ENCODE results near the gene KIAA0930.
"Not testable (repeated sequence)": the region's sequence is repeated elsewhere in the genome, so short reads cannot be mapped to it uniquely, and the experiment has no call there.

KIAA0930 gene

DNA sequence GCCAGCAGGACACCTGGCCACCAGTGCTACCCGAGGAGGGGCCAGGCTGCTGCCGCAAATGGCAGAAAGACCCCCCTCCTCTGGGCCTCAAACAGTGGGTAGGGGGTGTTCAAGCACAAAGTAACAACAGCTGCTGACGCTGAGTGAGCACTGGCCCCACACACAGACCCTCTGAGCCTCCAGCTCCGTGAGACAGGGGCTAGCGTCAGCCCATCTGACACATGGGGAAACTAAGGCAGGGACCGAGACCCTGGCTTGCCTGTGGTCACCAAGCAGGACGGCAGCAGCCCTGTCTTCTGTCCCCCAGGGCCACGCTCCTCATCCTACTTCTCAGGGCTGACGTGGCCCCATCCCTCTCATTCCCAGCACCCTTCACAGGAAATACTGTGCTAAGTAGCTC is 40.5 kb downstream of the KIAA0930 start:
- no peak for DNase-seq

GRCh38 chr22:45199723-45200122 is 41.0 kb downstream of the KIAA0930 start:
- no peak for DNase-seq

- DNase-seq: no peak
Measured at GRCh38 chr22:45198463-45198795, 42.3 kb downstream of the KIAA0930 start.

GRCh38 chr22:45197606-45198462 is 42.9 kb downstream of the KIAA0930 start:
- no peak for DNase-seq

GRCh38 chr22:45196926-45197605 is 43.6 kb downstream of the KIAA0930 start:
- DNase-seq: no peak

DNA sequence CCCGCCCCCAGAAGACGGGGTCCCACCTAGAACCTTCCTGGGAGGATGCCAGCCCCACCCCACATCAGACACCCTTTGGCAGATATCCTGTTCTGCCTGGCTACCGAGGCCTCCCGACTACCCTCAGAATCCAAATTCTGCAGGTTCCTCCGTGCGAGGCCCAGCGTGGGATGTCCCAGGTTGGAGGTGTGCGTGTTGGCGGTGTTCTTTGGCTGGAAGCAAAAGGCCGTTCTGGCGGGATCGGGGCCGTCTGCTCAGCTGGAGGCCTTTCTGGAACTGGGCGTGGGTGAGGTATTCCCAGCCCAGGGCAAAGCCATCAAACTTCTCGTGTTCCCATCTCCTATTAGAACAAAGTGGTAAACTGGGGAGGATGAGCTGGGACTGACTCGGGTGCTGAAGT is 44.4 kb downstream of the KIAA0930 start:
- DNase-seq: no peak

- DNase-seq: no peak
Measured at GRCh38 chr22:45195616-45196015, 45.1 kb downstream of the KIAA0930 start.

- DNase-seq: no peak
Measured at GRCh38 chr22:45194686-45195085, 46.0 kb downstream of the KIAA0930 start.

GRCh38 chr22:45192701-45193187 is 48.0 kb downstream of the KIAA0930 start:
- no peak for DNase-seq

DNA sequence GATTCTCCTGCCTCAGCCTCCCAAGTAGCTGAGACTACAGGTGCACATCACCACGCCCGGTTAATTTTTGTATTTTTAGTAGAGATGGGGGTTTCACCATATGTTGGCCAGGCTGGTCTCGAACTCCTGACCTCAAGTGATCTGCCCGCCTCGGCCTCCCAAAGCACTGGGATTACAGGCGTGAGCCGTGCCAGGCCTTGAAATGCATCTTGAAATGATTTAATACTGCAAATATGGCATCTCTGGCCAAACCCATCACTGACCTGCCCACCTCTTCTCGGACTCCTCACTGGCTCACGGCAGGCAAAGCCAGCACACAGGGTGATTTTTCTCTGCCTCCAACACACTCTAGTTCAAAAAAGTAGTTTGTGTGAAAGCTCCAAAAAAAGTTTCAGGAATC is 48.9 kb downstream of the KIAA0930 start:
- DNase-seq: not testable (repeated sequence)

DNA sequence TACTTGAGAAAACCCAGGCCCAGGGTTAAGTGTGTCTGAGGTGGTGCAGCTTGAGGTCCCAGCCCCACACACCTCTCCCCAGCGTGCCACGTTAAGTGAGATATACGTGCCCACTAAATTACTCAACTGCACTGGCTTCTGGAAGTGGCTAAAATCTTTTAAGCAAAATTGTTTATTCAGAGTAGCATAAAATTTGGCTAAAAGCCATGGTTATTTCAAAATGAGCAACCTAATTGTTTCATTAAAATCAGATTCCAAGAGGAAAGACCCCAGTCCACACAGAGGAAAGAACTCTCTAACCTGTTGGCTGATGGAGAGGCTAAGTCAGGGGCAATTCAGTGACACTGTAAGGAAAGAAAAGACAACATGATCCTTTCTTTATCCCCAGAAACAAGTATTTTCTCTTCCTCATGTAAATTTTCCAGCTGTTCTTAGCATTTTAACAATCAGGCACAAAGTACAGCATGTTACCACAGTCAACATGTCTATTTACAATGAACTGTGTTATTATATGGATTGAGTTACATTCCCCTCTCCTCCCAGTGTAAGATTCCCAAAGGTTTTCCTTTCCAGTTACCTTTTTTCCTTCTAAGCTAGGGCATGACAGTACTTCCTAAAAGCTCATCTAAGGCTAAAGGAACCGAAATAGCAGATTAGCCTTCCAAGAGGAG is 50.4 kb downstream of the KIAA0930 start:
- DNase-seq: no peak

DNA sequence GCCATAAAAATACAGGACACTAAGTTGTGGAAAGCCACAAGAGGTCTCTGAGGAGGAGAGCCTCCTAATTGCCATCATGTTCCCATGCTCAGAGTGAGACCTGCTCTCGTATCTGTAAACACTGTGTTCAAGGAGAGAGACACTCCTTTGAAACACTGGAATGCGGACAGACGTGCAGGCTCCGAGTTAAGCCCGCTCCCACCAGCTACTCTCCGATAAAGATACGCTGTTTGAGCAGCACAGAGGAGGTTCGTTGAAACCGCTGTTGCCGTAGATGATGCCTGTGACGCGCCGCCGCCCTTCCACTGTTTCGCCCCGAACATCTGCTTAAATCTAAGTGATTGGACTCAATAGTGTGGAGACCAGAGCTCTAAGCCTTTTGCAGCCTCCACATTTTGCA is 51.9 kb downstream of the KIAA0930 start:
- DNase-seq: no peak

DNA sequence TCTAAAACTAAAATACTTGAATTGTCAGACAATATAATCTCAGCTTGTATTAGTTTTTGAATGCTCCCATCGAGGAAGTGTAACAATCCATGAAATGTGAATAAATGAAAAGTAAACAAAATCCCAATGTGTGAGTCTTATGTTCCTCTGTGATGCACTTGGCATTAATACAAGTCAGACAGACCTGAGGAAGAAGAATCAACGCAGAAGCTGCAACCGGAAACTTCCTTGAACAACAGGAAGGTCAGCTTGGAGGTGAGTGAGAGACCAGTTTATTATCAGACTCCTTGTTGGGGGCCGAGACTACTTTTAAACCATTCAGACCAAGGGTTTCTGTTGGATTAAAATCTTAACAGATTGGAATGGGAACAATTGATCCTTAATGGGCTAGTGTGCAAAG is 52.8 kb downstream of the KIAA0930 start:
- DNase-seq: no peak

DNA sequence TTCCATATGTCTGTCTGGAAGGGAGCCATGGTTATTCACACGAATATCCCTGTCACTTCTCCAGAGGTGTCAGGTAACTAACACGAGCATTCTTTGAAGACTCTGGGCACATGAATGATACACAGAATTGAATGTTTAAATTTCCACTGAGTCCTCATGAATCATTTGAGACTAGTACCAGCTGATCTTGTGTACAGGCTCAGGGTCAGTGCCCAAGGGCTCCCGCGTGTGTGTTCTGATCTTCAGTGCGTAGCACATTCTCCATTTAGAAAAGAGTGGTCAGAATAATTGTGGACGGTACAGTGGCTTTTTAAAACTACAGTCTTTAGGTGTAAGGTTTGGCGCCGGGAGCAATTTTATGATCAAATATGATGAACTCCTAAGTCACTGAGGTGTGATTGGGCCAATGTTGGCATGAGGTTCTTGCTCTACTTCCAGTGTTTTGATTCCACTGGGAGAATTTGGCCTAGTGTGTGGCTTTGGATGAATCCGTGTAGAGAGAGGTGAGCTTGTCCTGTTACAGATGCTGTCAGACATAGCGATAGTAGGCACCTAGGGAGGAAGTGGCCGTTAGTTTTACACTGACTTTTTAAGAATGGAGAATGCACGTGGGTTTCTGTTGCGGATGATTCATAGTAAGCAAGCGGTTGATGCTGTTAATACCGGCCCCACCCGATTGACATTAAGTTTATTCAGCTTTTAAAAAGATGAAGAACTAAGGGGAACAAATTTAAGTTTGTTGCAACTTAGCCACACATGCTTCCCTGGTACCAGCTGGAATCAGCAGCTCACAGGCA is 54.8 kb downstream of the KIAA0930 start:
- no peak for DNase-seq

DNA sequence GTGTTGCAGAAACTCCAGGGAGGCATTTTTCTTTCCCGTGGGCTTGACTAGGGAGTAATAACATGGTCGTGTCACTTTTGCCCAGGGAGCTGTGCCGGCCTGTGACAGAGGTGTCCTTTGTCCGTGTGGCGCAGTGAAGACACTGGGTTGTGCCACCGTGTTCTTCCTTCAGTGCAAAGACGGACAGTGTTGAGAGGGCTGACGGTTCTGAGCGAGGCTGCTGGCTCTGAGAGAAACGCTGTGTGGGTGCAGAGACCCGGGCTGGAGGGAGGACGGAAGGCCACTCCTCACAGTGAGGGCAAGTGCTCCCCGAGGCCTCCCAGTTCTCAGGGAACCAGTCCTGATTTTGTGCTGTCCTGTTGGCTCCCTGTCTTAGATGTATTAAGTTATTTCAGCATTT is 56.7 kb downstream of the KIAA0930 start:
- no peak for DNase-seq

DNA sequence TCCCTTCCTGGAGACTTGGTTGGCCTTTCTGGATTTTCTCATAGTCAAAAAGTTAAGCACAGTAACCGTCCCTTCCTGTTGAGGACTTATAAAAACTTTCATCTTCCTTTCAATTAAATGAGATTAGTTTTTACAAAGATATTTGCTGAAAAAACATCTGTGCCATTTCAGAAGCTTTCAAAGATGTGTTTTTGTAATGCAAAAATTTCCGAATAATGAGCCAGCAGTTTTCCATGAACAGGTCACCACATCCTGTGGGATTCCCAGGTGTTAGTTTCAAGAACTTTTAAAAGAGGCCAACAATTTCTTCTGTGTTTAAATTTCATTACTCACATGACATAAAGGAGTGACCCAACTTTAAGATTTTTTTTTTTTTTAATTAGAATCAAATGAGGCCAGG is 58.9 kb downstream of the KIAA0930 start:
- DNase-seq: no peak

DNA sequence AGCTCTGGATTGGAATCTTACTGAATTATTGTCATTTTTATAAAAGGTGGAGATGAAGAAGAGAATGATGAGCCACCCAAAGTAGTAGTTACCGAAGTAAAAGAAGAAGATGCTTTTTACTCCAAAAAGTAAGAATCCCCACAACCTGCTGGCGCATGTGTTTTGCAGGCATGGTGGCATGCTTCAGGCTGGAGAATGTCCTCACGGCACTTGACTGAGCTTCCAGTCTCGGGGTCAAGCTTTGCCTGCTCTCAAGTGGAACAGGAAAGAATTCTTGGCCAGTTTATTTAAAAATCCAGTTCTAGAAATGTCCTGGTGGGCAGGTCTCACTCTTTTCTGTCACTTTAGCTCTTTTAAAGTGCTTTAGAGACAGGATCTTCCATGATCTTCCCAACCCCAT is 59.5 kb downstream of the KIAA0930 start:
- no peak for DNase-seq

DNA sequence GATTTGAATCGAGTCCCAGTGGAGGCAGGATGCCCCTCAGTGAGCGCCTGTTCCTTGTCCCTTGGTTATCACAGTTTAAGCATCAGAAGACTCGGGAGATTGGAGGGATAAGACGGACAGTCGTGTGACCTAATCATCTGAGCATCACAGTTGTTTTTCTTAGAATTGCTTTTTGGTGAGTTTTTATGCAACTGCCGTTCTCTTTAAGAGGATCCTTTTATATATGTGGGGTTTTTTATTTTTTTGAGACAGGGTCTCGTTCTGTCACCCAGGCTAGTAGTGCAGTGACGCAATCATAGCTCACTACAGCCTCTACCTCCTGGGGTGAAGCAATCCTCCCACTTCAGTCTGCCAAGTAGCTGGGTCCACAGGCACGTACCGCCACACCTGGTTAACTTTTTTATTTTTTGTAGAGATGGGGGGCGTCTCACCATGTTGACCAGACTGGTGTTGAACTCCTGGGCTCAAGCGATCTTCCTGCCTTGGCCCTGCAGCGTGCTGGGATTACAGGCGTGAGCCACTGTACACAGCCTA is 60.5 kb downstream of the KIAA0930 start:
- DNase-seq: no peak

GRCh38 chr22:45179276-45180049 is 61.2 kb downstream of the KIAA0930 start:
- DNase-seq: peak; percentile 47

- DNase-seq: no peak
Measured at GRCh38 chr22:45172881-45173585, 67.7 kb downstream of the KIAA0930 start.

- DNase-seq: no peak
Measured at GRCh38 chr22:45171830-45172229, 68.9 kb downstream of the KIAA0930 start.

Measured in CD4-positive, alpha-beta T cell treated with Interferon gamma for 1 hour (primary cell).